Measurements from ENCODE around the gene OR51E1. TPM values are rescaled to one million over a fixed set of nuclear protein-coding genes. Genes with fewer than 3 reads are reported as not detected.

OR51E1 gene
- total and polyA plus RNA-seq, 9 of the 15 experiments (the other 6 are each of a cell fraction or from before 2014, with no cell fraction given): 0.03 to 0.04 TPM; not detected in 7

- TF ChIP-seq ZNF318 (IDR thresholded peaks at IDR 0.05; ENCODE audit: borderline replicate concordance in 1 of 2, low read depth in 1 of 2): no peak
- no peak for TF ChIP-seq ARID3A (IDR thresholded peaks at IDR 0.05; ENCODE audit: borderline replicate concordance, low read depth, low read length)
- 0 out of 2 replicates have a peak, but pooled peaks have one; percentile 13 for TF ChIP-seq ARID1B (IDR thresholded peaks at IDR 0.05)
- TF ChIP-seq IRF2 (CRISPR knock-in tag; IDR thresholded peaks at IDR 0.05): no peak
- no peak for TF ChIP-seq ATF1 (CRISPR knock-in tag; IDR thresholded peaks at IDR 0.05)
- TF ChIP-seq ATF1 (tag; IDR thresholded peaks at IDR 0.05): peak; percentile 56
- peak; percentile 55 for TF ChIP-seq GABPB1 (CRISPR knock-in tag; IDR thresholded peaks at IDR 0.05)
- no peak for TF ChIP-seq CTCF (IDR thresholded peaks at IDR 0.05 in 2 of 3, conservative IDR thresholded peaks at IDR 0.05 in 1 of 3; ENCODE audit: insufficient read depth in 2 of 3, low read depth in 1 of 3, low read length in 3 of 3)
- TF ChIP-seq ZFP1 (CRISPR knock-in tag; IDR thresholded peaks at IDR 0.05): no peak
- TF ChIP-seq DLX4 (CRISPR knock-in tag; IDR thresholded peaks at IDR 0.05): no peak
- TF ChIP-seq KLF6 (CRISPR knock-in tag; IDR thresholded peaks at IDR 0.05; ENCODE audit: borderline replicate concordance): no peak
- no peak for TF ChIP-seq TAF1 (IDR thresholded peaks at IDR 0.05; ENCODE audit: control insufficient read depth, extremely low read depth, insufficient read depth, low read length, severe bottlenecking)
These were observed 35.8 kb upstream of the OR51E1 start, which contains the start of gene TRIM68 (continued) for GRCh38 chr11:4607781-4608666.

All from K562 (cell line).